MCF 10A (cell line): Measurements from ENCODE around the gene SP8. TPM values are rescaled to one million over a fixed set of nuclear protein-coding genes. Genes with fewer than 3 reads are reported as not detected.

Experiments
- BruUV-seq: library from RNA; stranded (reverse); fragments of 400-500 nt; replicated peaks from 2 replicates; lab custom pipeline; 2021; lab: Mats Ljungman, UMichigan
- CTCF ChIA-PET: fragments of 300-600 bp; sonication (Branson Sonifier 250); formaldehyde crosslinking; extraction: SDS; loops from one replicate; lab custom pipeline; 2021; ENCODE audit warnings: antibody characterized with exemption, inconsistent platforms; lab: Yijun Ruan, JAX
- POLR2A ChIA-PET: fragments of 300-600, 350-650 bp; sonication (Branson Sonifier 250); formaldehyde crosslinking; extraction: SDS; loops from one replicate; lab custom pipeline; 2020; ENCODE audit warnings: antibody characterized with exemption, inconsistent platforms; lab: Yijun Ruan, JAX
- DNase-seq: peaks from one replicate; pipeline ENCODE4 v3.0.0-alpha.2; 2018; ENCODE audit not compliant: unreplicated experiment
- H3K27ac Mint-ChIP-seq: one replicate; pipeline ENCODE4 v1.8.0; 2022; ENCODE audit warnings: mild to moderate bottlenecking, low read depth, mixed read lengths; ENCODE audit not compliant: unreplicated experiment
- H3K27me3 Mint-ChIP-seq: one replicate; pipeline ENCODE4 v1.8.0; 2022; ENCODE audit warnings: mixed read lengths; ENCODE audit not compliant: insufficient read depth, unreplicated experiment
- H3K36me3 Mint-ChIP-seq: one replicate; pipeline ENCODE4 v1.8.0; 2022; ENCODE audit warnings: mild to moderate bottlenecking, moderate library complexity, mixed read lengths; ENCODE audit not compliant: insufficient read depth, unreplicated experiment
- H3K4me1 Mint-ChIP-seq: one replicate; pipeline ENCODE4 v1.8.0; 2022; ENCODE audit warnings: mixed read lengths; ENCODE audit not compliant: insufficient read depth, unreplicated experiment
- H3K4me3 Mint-ChIP-seq: one replicate; pipeline ENCODE4 v1.8.0; 2022; ENCODE audit warnings: mild to moderate bottlenecking, moderate library complexity, mixed read lengths; ENCODE audit not compliant: unreplicated experiment
- H3K9me3 Mint-ChIP-seq: one replicate; pipeline ENCODE4 v1.8.0; 2022; ENCODE audit warnings: mixed read lengths; ENCODE audit not compliant: unreplicated experiment
- CTCF ChIP-seq: fragments of 200-600 bp; IDR thresholded peaks from one replicate; pipeline ENCODE4 v1.8.0; 2022; ENCODE audit warnings: antibody characterized with exemption, mild to moderate bottlenecking; ENCODE audit not compliant: unreplicated experiment
- intact Hi-C: fragments of 100-400 bp; cut with micrococcal nuclease; formaldehyde crosslinking; loops from 2 replicates; pipeline ENCODE4 v1.14.1; 2022
- total RNA-seq: library from RNA; stranded (reverse); gene quantifications from 2 replicates; pipeline ENCODE4 v1.2.3, GENCODE V29; 2022

The SP8 gene
- total RNA-seq, 1 experiment from 2014 or later, result 0.16 TPM

GRCh38 chr7:20791538-20792434, 5.1 kb upstream of the SP8 start:
- CTCF ChIA-PET, result interaction anchor here (0.7 to 0.9 kb wide), 2 partner anchors 9 to 31 kb away, joined by 3 read pairs; no protein-coding TSS in a partner anchor
- POLR2A ChIA-PET, result interaction anchor here (0.6 kb wide), 1 partner anchor 984 kb away, joined by 3 read pairs; no protein-coding TSS in a partner anchor

GRCh38 chr7:20790375-20790774, 3.7 kb upstream of the SP8 start:
- TF ChIP-seq CTCF, result no peak
- POLR2A ChIA-PET, result interaction anchor here (0.6 to 1.7 kb wide), 3 partner anchors 10 to 1235 kb away, joined by 3 to 4 read pairs (median 3); no protein-coding TSS in a partner anchor
- intact Hi-C loops, result loop anchor here (10.0 kb wide), 1 partner anchor 634 kb away; the partner anchor contains the start of gene SP4

More at GRCh38 chr7:20791538-20792434, 5.1 kb upstream of the SP8 start:
- Mint-ChIP-seq H3K9me3 (no peaks in the 10 kb centered on the region), H3K4me3 (no peak overlapping the region), H3K4me1 (peaks cover 6% of the 10 kb centered on the region), H3K36me3 (no peaks in the 10 kb centered on the region), H3K27ac (no peak overlapping the region), H3K27me3 (peaks cover 65% of the 10 kb centered on the region)
- TF ChIP-seq CTCF, result no peak
- intact Hi-C loops, result loop anchor here (10.0 kb wide), 1 partner anchor 633 kb away; the partner anchor contains the start of gene SP4
- no TSS peak for BruUV-seq
- no peak for DNase-seq

GRCh38 chr7:20788420-20788990, 1.8 kb upstream of the SP8 start:
- no peak for TF ChIP-seq CTCF
- no TSS peak for BruUV-seq
- ChIA-PET CTCF (interaction anchor here (1.1 kb wide), 1 partner anchor 10 kb away, joined by 3 read pairs; no protein-coding TSS in a partner anchor), POLR2A (interaction anchor here (1.7 kb wide), 1 partner anchor 9 kb away, joined by 4 read pairs; no protein-coding TSS in a partner anchor)
- Mint-ChIP-seq H3K27ac (no peak overlapping the region), H3K36me3 (no peaks in the 10 kb centered on the region), H3K27me3 (peaks cover 64% of the 10 kb centered on the region), H3K4me3 (no peak overlapping the region), H3K9me3 (no peaks in the 10 kb centered on the region), H3K4me1 (peaks cover 6% of the 10 kb centered on the region)
- DNase-seq, result no peak
- intact Hi-C loops, result no loop called here

More at GRCh38 chr7:20790375-20790774, 3.7 kb upstream of the SP8 start:
- Mint-ChIP-seq H3K4me3 (no peak overlapping the region), H3K36me3 (no peaks in the 10 kb centered on the region), H3K27ac (no peak overlapping the region), H3K9me3 (no peaks in the 10 kb centered on the region), H3K27me3 (peaks cover 68% of the 10 kb centered on the region), H3K4me1 (peaks cover 6% of the 10 kb centered on the region)
- no peak for DNase-seq
- CTCF ChIA-PET, result interaction anchor here (0.6 to 1.3 kb wide), 3 partner anchors 12 to 463 kb away, joined by 3 to 4 read pairs (median 3); no protein-coding TSS in a partner anchor
- no TSS peak for BruUV-seq
